NCI-H774 (cell line): ENCODE results near the gene CTNNAL1.
"Not testable (repeated sequence)": the region's sequence is repeated elsewhere in the genome, so short reads cannot be mapped to it uniquely, and the experiment has no call there.

ENCODE experiments used
- DNase-seq: peaks from one replicate; lab custom pipeline; 2025; lab: John Stamatoyannopoulos, UW

The CTNNAL1 gene

DNA sequence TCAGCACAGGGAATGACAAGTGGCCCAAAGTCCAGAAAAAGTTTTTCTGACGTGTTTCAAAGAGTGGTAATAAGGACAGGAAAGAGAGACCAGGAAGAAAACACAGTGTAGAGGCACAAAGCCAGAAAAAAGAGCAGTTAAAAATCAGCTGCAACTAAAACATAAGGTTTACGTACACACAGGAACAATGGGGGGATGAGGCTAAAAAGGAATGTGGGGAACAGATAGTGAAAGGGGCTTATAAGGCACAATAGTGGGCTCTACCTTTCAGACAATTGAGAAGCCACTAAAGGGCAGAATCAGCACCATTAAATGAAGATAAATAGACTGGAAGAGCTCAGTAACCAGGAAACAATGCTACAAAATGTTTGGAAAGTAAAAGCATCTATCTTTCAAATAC, 84.9 kb downstream of the CTNNAL1 start:
- no peak for DNase-seq

DNA sequence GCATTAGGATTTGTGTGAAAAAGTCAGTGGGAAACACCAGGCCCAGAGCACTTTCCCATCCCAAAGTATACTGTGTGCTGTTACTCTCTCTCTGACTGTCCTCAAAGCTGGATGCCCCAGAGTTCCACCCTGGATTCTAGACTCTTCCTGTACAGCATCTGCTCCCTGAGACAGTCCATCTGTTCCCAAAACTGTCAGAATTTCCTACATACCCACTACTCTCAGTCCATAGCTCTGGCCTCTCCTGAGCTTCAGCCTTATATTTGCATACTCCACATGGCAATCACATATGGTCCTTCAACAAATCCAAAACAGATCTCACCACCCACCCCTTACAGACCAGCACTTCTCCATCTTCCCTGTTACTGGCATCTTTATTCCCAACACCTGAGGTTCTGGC, 88.8 kb downstream of the CTNNAL1 start:
- DNase-seq, result no peak

DNA sequence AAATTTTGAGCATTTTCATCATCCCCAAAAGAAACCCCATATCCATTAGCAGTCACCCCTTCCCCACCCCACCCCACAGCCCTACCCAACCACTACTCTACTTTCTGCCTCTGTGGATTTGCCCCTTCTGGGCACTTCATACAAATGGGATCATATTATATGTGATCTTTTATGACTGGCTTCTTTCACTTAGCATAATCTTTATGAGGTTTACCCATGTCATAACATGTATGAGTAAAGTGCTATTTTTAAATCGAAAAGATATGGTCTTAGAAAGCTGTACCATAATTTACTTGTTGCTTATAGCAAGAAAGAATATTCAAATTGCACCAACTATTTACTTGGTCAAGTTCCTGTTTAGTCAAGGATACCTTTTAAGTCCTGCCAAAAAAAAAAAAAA, 92.1 kb downstream of the CTNNAL1 start:
- DNase-seq, result no peak

DNA sequence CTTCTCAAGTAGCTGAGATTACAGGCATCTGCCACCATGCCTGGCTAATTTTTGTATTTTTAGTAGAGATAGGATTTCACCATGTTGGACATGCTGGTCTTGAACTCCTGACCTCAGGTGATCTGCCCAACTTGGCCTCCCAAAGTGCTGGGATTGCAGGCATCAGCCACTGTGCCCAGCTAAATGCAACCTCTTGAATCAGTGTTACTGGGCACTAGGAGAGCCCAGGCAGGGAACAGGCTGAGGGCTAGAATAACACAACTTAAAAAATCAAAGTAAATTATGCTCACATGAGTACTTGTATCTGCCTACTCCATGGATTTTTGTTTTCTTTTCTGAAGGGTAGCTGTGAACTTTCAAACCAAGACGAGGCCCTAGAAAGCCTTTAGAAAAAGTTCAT, 92.9 kb downstream of the CTNNAL1 start:
- not testable (repeated sequence) for DNase-seq

DNA sequence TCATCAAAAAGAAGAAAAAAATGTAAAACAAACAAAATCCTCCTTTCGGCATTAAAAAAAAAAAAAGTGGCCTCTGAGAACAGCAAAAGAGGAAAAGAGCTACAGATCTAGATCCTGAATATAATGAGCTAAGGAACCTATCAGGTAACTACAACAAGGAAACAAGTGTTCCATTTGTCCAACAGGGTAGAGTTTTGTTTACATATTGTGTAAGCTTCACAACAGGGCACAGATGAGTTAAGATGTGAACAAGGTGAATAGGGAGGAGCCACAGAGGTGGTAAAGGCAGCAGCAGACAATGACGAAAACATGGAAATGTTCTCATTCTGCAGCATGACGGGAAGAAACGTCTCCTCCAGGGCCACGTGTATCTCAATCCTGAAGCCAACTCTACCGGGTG, 93.8 kb downstream of the CTNNAL1 start:
- no peak for DNase-seq

DNA sequence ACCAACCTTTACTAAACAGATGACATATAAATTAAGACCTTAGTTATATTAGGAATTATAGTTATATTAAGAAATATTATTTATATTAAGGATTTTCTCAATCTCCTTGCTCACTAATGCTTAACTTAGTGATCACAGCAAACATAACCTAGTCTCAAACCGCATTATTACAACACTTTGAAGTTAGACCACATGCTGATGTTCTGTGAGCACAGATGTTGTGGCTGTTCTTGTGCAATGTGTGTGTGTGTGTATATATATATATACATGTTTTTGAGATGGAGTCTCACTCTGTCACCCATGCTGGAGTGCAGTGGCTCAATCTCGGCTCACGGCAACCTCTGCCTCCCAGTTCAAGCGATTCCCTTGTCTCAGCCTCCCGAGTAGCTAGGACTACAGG, 99.9 kb downstream of the CTNNAL1 start:
- DNase-seq, result no peak

DNA sequence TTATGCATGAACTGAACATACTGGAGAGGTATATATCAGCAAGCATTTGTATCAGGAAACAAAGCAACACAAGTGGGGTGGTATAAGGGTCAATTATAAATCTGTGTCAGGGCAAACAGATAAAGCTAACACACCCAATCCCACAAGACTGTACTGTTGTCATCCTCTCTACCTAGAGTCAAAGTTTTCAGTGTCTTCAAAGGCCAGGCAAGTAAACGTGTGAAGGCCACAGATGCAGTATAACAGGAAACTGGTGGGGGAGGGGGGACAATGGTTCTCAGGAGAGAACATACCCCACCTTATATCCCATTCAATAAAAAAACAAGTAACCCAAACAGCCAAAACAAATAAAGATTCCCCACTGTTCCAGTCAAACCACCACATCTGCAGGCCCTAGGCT, 101.5 kb downstream of the CTNNAL1 start:
- DNase-seq, result no peak

DNA sequence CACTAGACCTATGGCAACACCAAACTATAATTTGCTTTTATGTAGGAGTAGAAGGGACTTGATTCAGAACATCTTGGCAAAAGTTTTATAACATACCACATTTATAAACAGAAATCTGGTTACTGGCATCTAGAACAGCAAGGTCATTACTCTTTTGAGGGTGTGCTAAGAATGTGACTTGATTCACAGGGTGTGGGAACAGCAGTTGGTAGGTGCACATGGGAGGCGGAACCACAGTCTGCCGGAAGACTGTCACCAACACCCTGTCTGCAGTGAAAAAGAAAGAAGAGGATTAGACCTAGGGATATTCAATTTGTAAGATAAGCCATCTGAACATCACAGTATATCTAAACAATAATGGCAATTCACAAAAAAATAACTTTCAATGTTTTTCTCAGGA, 102.4 kb downstream of the CTNNAL1 start:
- DNase-seq, result no peak

DNA sequence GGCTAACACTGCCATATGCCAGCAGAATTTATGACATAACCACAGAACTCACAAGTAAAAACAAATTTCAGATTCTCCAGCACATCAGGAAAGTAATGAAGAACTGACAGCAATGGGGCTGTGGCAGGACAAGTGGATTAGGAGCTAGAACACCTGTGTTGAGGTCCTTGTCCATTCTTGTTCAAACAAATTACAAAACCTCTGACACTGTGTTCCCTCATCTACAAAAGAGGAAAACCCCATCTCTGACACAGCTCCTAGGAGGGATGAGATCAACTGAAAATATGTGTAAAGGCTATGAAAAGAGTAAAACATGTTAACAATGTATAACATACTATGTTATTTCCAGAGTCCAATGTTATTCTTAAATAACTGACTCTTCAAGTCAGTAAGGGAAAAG, 102.9 kb downstream of the CTNNAL1 start:
- DNase-seq, result no peak

DNA sequence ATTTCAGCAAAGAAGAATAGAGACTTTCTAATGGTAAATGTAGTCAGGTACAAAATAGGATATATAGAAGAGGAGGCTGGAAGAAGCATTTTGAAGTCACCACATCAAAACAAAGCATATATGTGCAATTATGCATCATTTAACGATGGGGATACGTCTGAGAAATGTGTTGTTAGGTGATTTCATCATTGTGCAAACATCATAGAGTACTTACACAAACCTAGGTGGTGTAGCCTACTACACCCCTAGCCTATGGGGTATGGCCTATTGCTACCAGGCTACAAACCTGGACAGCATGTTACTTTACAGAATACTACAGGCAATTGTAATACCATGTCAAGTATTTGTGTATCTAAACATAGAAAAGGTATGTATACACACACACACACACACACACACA, 107.8 kb downstream of the CTNNAL1 start:
- DNase-seq, result no peak

DNA sequence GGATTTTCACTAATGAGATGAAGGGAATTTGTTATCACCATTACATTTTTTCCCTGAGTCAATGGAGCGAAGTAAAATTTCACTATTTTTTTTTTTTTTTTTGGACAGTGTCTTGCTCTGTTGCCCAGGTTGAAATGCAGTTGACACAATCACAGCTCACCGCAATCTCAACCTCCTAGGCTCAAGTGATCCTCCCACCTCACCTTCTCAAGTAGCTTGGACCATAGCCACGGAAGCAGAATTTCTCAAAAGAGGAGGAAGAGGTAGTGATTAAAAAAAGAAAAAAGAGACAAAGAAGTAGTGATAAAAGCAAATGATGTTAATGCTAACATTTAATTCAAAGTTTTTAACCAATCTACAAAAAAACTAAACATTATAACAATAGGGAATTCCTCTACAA, 109.1 kb downstream of the CTNNAL1 start:
- DNase-seq, result no peak

DNA sequence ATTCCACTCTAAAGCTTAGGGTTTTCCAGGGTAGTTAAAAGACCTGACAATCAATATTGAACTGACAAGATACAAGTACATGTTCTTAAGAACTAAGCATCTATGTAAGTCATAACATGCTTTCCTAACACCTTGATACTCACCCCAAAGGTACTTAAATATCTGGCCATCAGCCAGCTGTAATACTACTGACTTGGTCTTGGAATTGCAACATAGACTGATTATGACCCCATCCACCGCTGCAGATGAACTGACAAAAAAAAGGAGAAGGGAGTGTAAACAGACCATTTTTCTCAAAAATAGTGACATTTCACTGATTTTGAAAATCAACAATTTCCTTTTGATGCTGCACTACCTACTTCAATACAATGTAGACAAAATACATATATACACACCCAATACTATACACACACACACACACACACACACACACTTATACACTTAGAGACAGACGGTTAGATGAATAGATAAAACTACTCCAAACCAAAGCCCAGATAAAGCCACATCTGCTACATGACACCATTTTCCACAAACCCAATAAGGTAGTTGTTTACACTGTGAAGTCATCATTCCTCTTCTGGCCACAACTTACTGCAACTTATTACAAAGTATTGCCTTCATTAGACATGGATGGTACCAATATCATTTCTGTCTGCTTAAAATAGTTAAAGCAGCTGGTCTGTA, 109.7 kb downstream of the CTNNAL1 start:
- DNase-seq, result no peak

DNA sequence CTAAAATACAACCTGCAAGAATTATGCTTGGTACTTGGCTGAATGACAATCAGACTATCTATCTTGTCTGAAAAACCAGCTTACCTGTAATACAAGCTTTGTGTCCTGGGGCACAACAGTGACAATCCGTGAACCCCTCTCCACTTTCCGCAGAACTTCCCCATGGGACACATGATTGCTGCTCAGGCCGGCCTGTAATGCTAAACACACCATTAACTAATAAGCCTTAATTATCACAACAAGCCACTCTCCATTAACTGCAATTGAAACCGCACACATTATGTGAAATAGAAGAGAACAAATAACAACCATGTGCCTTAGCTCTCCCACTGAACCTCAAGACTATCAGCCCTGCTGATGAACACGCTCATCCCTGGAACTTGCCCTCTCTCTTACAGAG, 113.1 kb downstream of the CTNNAL1 start:
- DNase-seq, result no peak

DNA sequence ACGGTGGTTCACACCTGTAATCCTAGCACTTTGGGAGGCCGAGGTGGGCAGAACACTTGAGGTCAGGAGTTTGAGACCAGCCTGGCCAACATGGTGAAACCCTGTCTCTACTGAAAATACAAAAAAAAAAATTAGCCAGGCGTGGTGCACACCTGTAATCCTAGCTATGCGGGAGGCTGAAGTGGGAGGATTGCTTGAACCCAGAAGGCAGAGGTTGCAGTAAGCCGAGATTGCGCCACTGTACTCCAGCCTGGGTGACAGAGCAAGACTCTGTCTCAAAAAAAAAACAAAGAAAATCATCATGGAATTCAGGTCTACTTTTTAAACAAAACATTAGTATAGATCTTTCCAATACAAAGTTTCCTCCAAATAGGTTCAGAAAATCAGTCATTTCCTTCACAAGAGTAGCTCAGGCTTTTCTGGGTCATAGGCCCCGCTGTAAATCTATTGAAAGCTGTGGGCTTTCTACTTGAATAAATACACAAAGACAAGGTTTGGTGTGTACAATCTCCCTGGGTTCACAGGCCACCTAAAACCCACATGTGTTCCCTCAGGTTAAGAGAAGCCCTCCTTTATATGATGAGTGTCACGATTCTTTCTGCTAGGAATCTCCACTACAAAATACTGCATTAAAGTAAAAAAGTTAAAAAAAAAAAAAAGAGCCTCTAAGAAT, 114.1 kb downstream of the CTNNAL1 start:
- DNase-seq, result not testable (repeated sequence)

DNA sequence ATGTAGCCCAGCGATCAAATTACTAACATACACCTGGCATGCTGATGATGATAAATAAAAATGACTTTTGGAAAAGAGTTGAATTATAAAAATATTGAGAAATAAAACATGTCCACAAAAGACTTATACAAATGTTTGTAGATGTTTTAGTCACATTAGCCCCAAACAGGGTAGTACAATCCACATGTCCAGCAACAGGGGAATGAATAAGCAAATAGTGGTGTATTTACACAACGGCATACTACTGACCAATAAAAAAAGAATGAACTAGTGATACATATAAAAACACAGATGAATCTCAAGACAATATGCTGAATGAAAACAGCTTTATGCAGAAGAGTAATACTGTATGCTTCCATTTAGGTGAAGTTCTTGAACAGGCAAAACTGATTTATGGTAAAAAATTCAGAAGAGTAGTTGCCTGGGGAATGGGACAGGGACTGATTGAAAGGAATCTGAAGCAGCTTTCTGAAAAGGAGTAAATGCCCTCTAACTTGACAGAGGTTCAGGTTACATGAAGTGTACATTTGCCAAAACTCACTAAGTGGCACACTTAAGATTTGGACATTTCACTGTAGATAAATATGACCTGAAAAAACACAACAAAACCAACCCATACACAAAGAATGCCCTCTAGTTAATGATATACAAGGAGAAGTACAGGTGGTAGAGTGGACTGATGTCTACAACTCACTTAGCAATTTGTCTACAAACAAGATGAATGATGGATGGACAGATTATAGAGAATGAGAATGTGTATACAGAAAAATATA, 115.8 kb downstream of the CTNNAL1 start:
- DNase-seq, result no peak

DNA sequence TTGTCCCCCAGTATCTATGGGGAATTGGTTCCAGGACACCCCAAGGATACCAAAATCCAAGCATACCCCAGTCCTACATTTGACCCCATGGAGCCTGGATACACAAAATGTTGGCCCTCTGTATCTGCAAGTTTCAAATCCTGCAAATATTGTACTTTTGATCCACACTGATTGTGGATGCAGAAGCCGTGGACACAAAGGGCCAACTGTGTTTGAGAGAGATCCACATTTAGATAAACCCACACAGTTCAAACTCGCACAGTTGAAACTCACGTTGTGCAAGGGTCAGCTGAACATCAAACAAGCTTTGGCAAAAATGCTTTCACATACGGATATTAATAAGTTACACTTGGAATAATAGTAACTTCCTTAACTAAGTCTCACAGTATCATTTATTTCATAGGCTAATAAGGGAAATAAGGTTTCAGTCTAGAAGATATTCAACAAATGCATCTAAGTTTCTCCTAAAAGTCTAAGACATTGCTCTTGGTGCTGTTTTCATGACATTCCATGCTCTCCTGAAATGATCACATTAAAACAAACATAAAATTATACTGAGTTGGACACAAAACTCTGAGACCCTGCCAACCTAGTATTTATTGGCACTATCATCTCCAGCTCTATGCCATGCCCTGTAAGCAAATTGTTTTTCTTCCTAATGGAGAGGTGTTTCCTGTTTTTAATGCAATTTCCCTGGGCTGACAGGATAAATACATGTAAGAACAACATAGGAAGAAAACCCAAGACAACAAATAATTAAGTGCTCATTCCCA, 118.9 kb downstream of the CTNNAL1 start:
- no peak for DNase-seq
